GM12864 (cell line): ENCODE measurements around the gene OMG.

Experiments
- DNase-seq: peaks from one replicate; pipeline ENCODE4 v3.0.0-alpha.2; 2011; ENCODE audit warnings: low read depth
- H3K4me3 ChIP-seq: 2 replicates; pipeline ENCODE4 v1.5.1; 2011; ENCODE audit warnings: mild to moderate bottlenecking, low read depth, low read length, control low read depth
- CTCF ChIP-seq: IDR thresholded peaks from 2 replicates; pipeline ENCODE4 v1.5.1; 2011; ENCODE audit warnings: low read depth, mild to moderate bottlenecking, moderate library complexity, low read length, control low read depth, inconsistent platforms; ENCODE audit errors: missing control alignments

The OMG gene

GRCh38 chr17:31261601-31262000 is 35.4 kb downstream of the OMG start:
- TF ChIP-seq CTCF: no peak
- no peak overlapping the region for H3K4me3 ChIP-seq
- no peak for DNase-seq

- no peak for TF ChIP-seq CTCF
- no peak overlapping the region for H3K4me3 ChIP-seq
- no peak for DNase-seq
These were observed 36.9 kb downstream of the OMG start for GRCh38 chr17:31260151-31260550.

- no peak for TF ChIP-seq CTCF
- no peak for DNase-seq
- no peak overlapping the region for H3K4me3 ChIP-seq
These were observed 40.1 kb downstream of the OMG start for GRCh38 chr17:31256936-31257335.

GRCh38 chr17:31254654-31255053 is 42.4 kb downstream of the OMG start:
- no peak for TF ChIP-seq CTCF
- H3K4me3 ChIP-seq: no peak overlapping the region
- DNase-seq: no peak

- DNase-seq: no peak
- no peak for TF ChIP-seq CTCF
- no peak overlapping the region for H3K4me3 ChIP-seq
These were observed 44.3 kb downstream of the OMG start for GRCh38 chr17:31252741-31253140.

- DNase-seq: no peak
- no peak overlapping the region for H3K4me3 ChIP-seq
These were observed 45.1 kb downstream of the OMG start for GRCh38 chr17:31251970-31252328.

More at GRCh38 chr17:31251970-31252328, 45.1 kb downstream of the OMG start:
- no peak for TF ChIP-seq CTCF
